GM18873 (cell line): Measurements from ENCODE around the gene ADCY1.

Experiments
- ATAC-seq: cut with Tn5 transposase; IDR thresholded peaks from one replicate; pipeline ENCODE4 v1.9.1; 2021; ENCODE audit warnings: mild to moderate bottlenecking, moderate library complexity, moderate number of reproducible peaks; ENCODE audit not compliant: unreplicated experiment, low FRiP score

The ADCY1 gene

GRCh38 chr7:45689011-45689796 lies 115.0 kb downstream of the ADCY1 start:
- no peak for ATAC-seq

GRCh38 chr7:45689797-45690761 lies 115.9 kb downstream of the ADCY1 start:
- no peak for ATAC-seq

GRCh38 chr7:45690762-45691150 lies 116.6 kb downstream of the ADCY1 start:
- no peak for ATAC-seq

DNA sequence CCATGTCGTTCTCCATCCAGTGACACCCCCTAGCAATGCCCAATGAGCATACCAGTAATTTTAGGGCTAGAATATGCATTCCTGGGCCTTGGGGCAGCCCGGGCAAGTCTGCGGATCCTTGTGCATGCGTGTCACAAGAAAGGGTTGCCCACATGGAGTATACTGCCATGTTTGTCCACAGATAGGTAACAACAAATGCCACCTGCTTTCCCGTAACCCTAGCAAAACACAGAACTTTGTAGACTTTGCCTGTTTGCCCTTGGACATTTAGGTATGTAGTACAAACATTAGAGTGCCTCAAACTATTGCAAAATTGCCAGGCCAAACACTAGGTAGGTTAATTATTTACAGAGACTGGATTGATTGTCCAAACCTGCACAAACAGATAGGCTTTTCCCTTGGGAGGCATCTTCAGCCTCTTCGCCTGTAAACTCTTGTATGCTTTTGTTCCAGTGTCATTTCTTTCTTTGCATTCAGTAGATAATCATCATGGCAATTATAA lies 117.0 kb downstream of the ADCY1 start:
- no peak for ATAC-seq

DNA sequence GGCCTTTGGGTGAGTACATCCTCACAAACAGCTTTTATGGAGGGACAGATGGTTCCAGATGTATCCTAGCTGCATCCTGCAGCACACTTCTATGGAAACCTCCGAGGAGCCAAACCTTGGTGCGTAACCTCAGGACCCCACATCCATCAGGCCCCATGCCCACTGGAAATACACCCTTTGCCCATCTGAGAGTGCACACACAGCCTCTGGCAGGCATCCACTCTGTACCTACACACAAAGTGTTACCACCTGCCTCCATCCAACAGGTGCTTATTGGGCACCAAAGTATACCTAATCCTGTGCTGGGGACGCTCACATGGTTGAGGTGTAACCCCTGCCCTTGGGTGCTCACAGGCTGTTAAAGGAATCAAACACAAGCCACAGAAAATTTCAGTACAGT lies 117.9 kb downstream of the ADCY1 start:
- ATAC-seq = no peak

DNA sequence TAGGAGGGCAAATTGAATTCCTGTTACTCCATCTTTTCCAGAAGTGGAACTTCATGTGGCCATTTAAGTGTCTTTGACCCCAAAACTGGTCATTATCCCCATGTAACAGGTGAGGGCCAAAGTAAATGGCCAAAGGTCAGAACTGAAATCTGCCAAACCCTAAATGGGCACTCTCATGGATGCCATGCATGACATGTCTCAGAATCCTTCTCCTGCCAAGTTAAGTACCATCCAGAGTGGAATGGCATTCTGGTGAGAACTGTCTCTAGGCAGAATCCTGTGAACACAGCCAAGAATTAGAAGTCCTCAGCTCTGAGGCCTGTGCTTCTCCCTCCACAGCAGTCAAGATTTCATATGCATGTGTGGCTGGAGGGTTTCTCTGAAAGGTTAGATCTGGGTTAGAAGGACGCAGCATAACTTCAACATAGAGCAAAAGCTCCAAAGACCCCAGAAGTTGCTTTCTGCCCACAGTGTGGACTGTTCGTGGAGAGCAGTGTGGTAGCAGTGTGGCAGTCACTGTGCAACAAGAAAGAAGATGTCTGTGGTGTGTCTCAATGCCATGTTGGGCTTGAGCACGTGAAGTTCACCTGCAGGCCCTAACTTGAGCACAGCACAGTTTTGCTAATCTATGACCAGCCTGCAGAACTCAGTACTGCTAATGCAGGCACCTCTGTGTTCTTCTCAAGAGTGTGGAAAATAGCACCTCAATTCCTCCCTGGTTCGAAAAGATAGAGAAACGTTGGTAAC lies 121.3 kb downstream of the ADCY1 start:
- no peak for ATAC-seq

DNA sequence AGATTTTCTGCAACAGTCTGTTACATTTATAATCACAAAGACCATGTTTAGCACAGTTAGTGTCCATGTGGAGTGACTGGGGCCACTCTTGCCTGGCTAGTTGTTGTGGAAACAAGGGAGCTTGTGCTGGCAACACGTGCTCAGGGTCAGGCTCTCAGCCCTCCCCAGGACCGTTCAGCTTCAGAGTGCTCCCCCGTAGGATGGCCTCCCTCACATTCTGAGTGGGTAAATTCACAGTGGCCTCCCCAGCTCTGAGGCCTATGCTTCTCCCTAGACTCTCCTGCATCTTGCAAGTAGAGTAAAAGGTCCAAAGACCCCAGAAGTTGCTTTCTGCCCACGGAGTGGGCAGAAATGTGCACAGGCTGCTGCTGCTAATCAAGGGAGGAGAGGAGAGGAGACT lies 122.3 kb downstream of the ADCY1 start:
- no peak for ATAC-seq

DNA sequence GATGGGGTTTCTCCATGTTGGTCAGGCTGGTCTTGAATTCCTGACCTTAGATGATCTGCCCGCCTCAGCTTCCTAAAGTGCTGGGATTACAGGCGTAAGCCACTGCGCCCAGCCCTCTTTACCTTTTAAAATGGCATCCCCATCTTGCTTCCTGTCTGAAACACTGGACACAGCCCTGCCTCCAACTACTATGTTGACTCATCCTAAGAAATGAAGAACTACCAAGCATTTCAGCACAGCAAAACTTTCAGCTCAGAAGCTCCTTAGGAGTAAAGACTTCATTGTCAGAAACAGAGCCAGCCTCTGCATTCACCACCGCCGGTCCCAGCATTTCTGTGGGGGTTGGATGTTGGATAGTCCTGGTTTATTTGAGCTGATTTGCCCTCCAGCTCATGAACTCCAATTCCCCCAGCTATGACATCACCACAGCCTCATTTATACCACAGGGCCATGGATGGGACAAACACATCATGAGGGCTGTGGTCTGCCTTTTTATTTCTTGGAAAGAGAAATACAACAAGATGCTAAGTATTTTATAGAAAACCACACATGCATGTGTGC lies 123.5 kb downstream of the ADCY1 start:
- no peak for ATAC-seq

- no peak for ATAC-seq
These were observed 124.3 kb downstream of the ADCY1 start for GRCh38 chr7:45698303-45699014.

DNA sequence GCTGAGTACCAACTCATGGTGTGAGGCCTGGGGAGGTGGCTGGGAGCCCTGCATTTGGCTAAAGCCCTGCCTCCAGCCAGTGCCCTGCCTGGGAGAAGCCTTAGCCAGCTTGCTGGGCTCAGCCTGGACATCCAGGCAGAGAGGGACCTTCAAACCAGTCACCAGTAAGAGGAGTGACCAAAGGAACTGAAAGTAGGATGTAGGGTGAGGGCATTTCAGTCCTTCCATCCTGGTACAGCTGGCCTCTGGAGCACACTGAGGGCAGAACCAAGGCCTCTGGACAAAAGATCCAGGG lies 124.8 kb downstream of the ADCY1 start:
- no peak for ATAC-seq

GRCh38 chr7:45699726-45700390 lies 125.7 kb downstream of the ADCY1 start:
- ATAC-seq = no peak

DNA sequence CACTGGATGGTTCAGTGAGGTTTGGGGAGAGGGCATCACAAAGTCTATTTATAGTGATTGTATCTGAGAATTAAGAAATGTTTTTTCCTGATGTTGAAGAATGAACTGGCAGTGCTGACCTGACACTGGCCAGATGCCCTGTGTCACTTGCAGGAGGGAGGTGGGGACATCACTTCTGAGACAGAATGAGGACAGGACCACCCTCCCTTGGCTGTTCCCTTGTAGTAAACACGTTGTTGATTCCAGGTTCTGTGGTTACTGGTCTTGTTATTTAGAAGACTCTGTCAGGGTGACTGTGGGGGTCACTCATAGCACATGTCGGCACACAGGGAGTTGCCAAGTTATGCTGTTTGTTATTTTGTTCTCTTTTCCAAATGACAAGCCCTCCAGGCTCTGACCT lies 126.4 kb downstream of the ADCY1 start:
- ATAC-seq = no peak

- no peak for ATAC-seq
These were observed 127.7 kb downstream of the ADCY1 start for GRCh38 chr7:45701701-45702510.

GRCh38 chr7:45702751-45703150 lies 128.6 kb downstream of the ADCY1 start:
- ATAC-seq = no peak

DNA sequence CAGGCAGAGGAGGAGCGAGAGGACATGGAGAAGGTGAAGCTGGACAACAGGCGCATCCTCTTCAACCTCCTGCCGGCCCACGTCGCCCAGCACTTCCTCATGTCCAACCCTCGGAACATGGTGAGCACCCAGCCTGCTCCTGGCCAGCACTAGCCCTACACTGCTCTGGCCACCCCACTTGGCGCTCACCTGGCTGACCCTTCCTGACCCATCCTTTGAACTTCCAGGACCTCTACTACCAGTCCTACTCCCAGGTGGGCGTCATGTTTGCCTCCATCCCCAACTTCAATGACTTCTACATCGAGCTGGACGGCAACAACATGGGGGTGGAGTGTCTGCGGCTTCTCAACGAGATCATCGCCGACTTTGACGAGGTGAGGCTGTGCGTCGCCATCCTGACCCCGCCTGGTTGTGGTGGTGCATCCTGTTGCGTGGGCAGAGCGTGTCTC lies 129.2 kb downstream of the ADCY1 start:
- ATAC-seq = no peak

GRCh38 chr7:45703911-45704682 lies 129.9 kb downstream of the ADCY1 start:
- no peak for ATAC-seq

GRCh38 chr7:45704683-45705016 lies 130.5 kb downstream of the ADCY1 start:
- ATAC-seq = no peak
